LNCaP clone FGC (cell line): ENCODE data around the gene KIF21B.

ENCODE experiments used
- DNase-seq: peaks from one replicate; pipeline ENCODE4 v3.0.0-alpha.2; 2011; ENCODE audit warnings: low read depth
- H3K4me3 ChIP-seq: 2 replicates; pipeline ENCODE4 v1.5.1; 2011; ENCODE audit warnings: mild to moderate bottlenecking, low read depth, low read length, control low read depth
- CTCF ChIP-seq: IDR thresholded peaks from 2 replicates; pipeline ENCODE4 v1.5.1; 2012; ENCODE audit warnings: mild to moderate bottlenecking; ENCODE audit not compliant: control insufficient read depth, insufficient read depth; ENCODE audit errors: extremely low read depth

The KIF21B gene

GRCh38 chr1:201038186-201038876, 14.8 kb upstream of the KIF21B start:
- no peak overlapping the region for H3K4me3 ChIP-seq
- TF ChIP-seq CTCF, result no peak
- DNase-seq, result no peak

GRCh38 chr1:201036188-201036842, 12.8 kb upstream of the KIF21B start:
- TF ChIP-seq CTCF, result no peak
- no peak for DNase-seq
- no peak overlapping the region for H3K4me3 ChIP-seq

DNA sequence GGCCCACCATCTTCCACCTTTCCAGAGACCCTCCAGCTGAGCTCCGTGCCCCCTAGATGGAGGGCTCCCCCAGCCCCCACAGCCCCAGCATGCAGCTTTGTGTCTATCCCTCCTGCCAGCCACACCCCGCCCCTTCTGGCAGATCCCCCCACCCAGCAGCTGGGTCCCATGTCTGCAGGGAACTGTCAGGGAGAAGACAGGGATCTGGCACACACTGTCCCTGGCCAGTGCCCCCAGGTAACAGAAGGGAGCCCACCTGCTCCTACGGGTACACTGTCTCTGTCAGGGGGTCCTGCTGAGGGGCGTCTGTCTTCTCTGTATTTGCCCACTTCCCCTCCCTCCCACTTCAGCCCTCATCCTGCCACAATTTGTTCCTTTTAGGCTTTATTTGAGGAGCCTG, 11.2 kb upstream of the KIF21B start:
- TF ChIP-seq CTCF, result no peak
- H3K4me3 ChIP-seq, result no peak overlapping the region
- no peak for DNase-seq

DNA sequence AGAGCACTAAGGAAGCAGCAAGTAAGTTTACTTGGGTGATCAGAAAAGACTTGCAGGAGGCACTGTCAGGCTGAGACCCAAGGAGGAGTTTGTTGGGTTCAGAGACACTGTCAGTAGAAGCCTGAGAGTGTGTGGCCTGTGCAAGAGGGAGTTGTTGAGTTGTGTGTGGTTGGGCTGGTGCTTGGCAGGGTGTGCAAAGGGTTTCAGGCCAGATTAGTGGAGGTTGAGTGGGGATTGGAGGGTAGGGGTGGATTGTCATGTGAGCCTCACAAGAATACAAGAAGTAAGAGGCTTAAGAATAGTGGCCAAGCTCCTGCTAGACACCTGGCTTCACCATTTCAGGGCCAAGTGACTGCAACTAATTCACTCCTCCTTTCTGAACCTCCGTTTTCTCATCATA, 8.9 kb upstream of the KIF21B start:
- no peak overlapping the region for H3K4me3 ChIP-seq
- DNase-seq, result no peak
- TF ChIP-seq CTCF, result no peak

GRCh38 chr1:201028461-201028889, 5.0 kb upstream of the KIF21B start:
- H3K4me3 ChIP-seq, result no peak overlapping the region
- TF ChIP-seq CTCF, result no peak
- no peak for DNase-seq

- no peak overlapping the region for H3K4me3 ChIP-seq
- no peak for TF ChIP-seq CTCF
- DNase-seq, result no peak
Observed at GRCh38 chr1:201026836-201027235, 3.3 kb upstream of the KIF21B start.

DNA sequence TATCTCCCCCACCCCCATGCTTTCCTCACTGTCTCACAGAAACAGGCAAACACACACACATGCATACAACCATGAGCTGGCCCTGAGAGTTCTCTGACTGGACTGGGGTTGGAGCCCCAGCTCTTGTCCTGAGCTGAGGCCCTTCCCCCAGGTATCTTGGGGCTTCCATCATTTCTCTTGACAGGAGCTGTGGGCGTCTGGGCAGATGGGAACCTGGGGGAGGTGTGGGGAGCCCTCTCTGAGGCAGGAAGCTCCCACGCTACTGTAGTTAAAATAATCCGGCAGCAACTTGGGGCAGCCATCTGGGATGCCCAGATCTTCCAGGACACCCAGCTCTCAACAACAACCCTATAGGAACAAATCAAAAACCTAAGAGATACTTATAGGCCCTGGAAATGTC, 2.7 kb upstream of the KIF21B start:
- DNase-seq, result no peak
- H3K4me3 ChIP-seq, result no peak overlapping the region
- TF ChIP-seq CTCF, result no peak
